Transverse colon (tissue), 4 donors: ENCODE data around the gene PAQR3. TPM values are rescaled to one million over a fixed set of nuclear protein-coding genes. Genes with fewer than 3 reads are reported as not detected.

Experiments used
- DNase-seq: peaks from one replicate; pipeline ENCODE4 v3.0.0-alpha.2; 2019
- H3K27ac ChIP-seq, 4 donors: fragments of 200-600 bp; sonication (generic); 2 replicates each; pipeline ENCODE4 v1.5.1; 2016 to 2018; ENCODE audit warnings: inconsistent platforms in 4 of 4
- H3K27me3 ChIP-seq: fragments of 200-600 bp; sonication (generic); 2 replicates; pipeline ENCODE4 v1.5.1; 2017; ENCODE audit warnings: inconsistent platforms
- H3K36me3 ChIP-seq, 4 donors: fragments of 200-600 bp; sonication (generic); 2 replicates each; pipeline ENCODE4 v1.5.1; 2017 to 2019; ENCODE audit warnings: inconsistent platforms in 4 of 4
- H3K4me1 ChIP-seq, 4 donors: fragments of 200-600 bp; sonication (generic); 2 replicates each; pipeline ENCODE4 v1.5.1; 2017 to 2020; ENCODE audit warnings: inconsistent platforms in 4 of 4
- H3K4me3 ChIP-seq, 4 donors: fragments of 200-600 bp; sonication (generic); 1 replicate in 1 of 4; 2 replicates in 3 of 4; pipeline versions ENCODE4 v1.5.1 to v1.6.1; 2017 to 2019; ENCODE audit warnings: inconsistent platforms in 4 of 4
- H3K9me3 ChIP-seq, 2 donors: fragments of 200-600 bp; sonication (generic); 2 replicates each; pipeline ENCODE4 v1.5.1; 2017 to 2019; ENCODE audit warnings: inconsistent platforms in 2 of 2
- CTCF ChIP-seq, 5 experiments: fragments of 200-600 bp in 3 of 5; fragments of 450-650 bp in 2 of 5; sonication (generic) in 3 of 5; IDR thresholded peaks; 1 replicate in 2 of 5; 2 replicates in 3 of 5; pipeline ENCODE4 v1.5.1; 2016 to 2017; ENCODE audit warnings: antibody characterized with exemption in 5 of 5, inconsistent platforms in 3 of 5, mild to moderate bottlenecking in 2 of 5, moderate library complexity in 1 of 5
- EP300 ChIP-seq: sonication (generic); formaldehyde crosslinking; IDR thresholded peaks from one replicate; pipeline ENCODE4 v1.6.1; 2017; ENCODE audit warnings: antibody characterized with exemption, low read depth
- POLR2A ChIP-seq: fragments of 450-650 bp; IDR thresholded peaks from one replicate; pipeline ENCODE4 v1.6.1; 2016; ENCODE audit warnings: antibody characterized with exemption, mild to moderate bottlenecking, moderate library complexity
- POLR2AphosphoS5 ChIP-seq, 3 donors: sonication (generic); formaldehyde crosslinking; IDR thresholded peaks; one replicate each; pipeline ENCODE4 v1.6.1; 2016; ENCODE audit warnings: antibody characterized with exemption in 3 of 3
- in situ Hi-C, 4 donors: fragments of 200-750 bp; cut with MboI; loops; one replicate each; pipeline versions ENCODE4 v1.15.0 to v1.15.1; 2017; ENCODE audit warnings: low sequenced_read_pairs in 3 of 4, low pct_ligation_motif_present in 1 of 4, low pct_unique_long_range_greater_than_20kb in 1 of 4
- intact Hi-C: fragments of 100-400 bp; cut with DNase I; formaldehyde crosslinking; loops from one replicate; pipeline ENCODE4 v1.15.1; 2023; ENCODE audit warnings: low total_unique reads
- total RNA-seq, 4 donors: library from RNA; depleted of rRNA; stranded (reverse); fragments of >200 nt; gene quantifications; one replicate each; pipeline ENCODE4 v1.1.0, GENCODE V29; 2016

The PAQR3 gene
- total RNA-seq, 4 donors from 2014 or later: 4.0 to 13.1 (median 12.7) TPM

- Histone ChIP-seq H3K9me3 (no peaks in the 10 kb centered on the region), H3K27me3 (no peaks in the 10 kb centered on the region), H3K36me3 (peaks cover 0 to 4% (median 0%) of the 10 kb centered on the region in 4 donors), H3K4me3 (no peak overlapping the region), H3K27ac (no peak overlapping the region), H3K4me1 (peaks cover 0 to 22% (median 4%) of the 10 kb centered on the region in 4 donors)
- DNase-seq: no peak
- in situ Hi-C loops: no loop called here
- intact Hi-C loops: no loop called here
- no peak for TF ChIP-seq EP300
- no peak for TF ChIP-seq CTCF (IDR thresholded peaks at IDR 0.05)
- TF ChIP-seq POLR2AphosphoS5 (IDR thresholded peaks at IDR 0.05): no peak
- no peak for TF ChIP-seq POLR2A
Observed at GRCh38 chr4:78899302-78899701, 39.9 kb downstream of the PAQR3 start.

- DNase-seq: no peak
- intact Hi-C loops: no loop called here
- Histone ChIP-seq H3K9me3 (no peaks in the 10 kb centered on the region), H3K27ac (no peak overlapping the region), H3K4me1 (no peaks in the 10 kb centered on the region), H3K4me3 (no peak overlapping the region), H3K36me3 (peaks cover 0 to 15% (median 6%) of the 10 kb centered on the region in 4 donors), H3K27me3 (no peaks in the 10 kb centered on the region)
- in situ Hi-C loops: no loop called here
- TF ChIP-seq POLR2AphosphoS5 (IDR thresholded peaks at IDR 0.05) (no peak), EP300 (no peak), POLR2A (no peak), CTCF (IDR thresholded peaks at IDR 0.05) (no peak)
Observed at GRCh38 chr4:78889955-78890354, 49.3 kb downstream of the PAQR3 start.

DNA sequence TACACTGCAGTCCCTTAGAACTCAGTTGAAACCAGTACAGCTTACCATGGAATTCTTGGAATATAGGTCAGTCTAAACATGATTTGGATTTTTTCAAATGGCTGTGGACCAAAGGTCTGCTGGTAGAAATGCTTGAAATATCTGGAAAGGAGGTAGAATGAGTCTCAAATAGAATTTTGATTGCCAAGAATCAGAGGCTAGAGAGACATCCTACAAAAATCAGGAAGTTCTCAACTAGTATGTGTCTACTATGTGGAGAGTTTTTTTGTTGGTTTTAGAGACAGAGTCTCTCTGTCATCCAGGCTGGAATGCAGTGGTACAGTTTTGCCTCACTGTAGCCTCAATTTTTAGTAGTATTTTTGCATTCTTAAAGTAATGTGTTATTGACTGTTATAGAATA lies 53.6 kb downstream of the PAQR3 start:
- intact Hi-C loops: no loop called here
- H3K27me3 ChIP-seq: no peaks in the 10 kb centered on the region
- no peaks in the 10 kb centered on the region for H3K4me1 ChIP-seq
- no peak for DNase-seq
- peaks cover 0 to 10% (median 0%) of the 10 kb centered on the region in 4 donors for H3K36me3 ChIP-seq
- H3K9me3 ChIP-seq: no peaks in the 10 kb centered on the region
- in situ Hi-C loops: no loop called here
- H3K4me3 ChIP-seq: no peak overlapping the region
- no peak for TF ChIP-seq EP300
- TF ChIP-seq CTCF (IDR thresholded peaks at IDR 0.05): no peak
- TF ChIP-seq POLR2AphosphoS5 (IDR thresholded peaks at IDR 0.05): no peak
- TF ChIP-seq POLR2A: no peak
- no peak overlapping the region for H3K27ac ChIP-seq

- Histone ChIP-seq H3K36me3 (peaks cover 0 to 8% (median 0%) of the 10 kb centered on the region in 4 donors), H3K27ac (no peak overlapping the region), H3K4me1 (no peaks in the 10 kb centered on the region), H3K27me3 (no peaks in the 10 kb centered on the region), H3K9me3 (no peaks in the 10 kb centered on the region), H3K4me3 (no peak overlapping the region)
- DNase-seq: no peak
- intact Hi-C loops: no loop called here
- TF ChIP-seq POLR2A: no peak
- no peak for TF ChIP-seq EP300
- no peak for TF ChIP-seq CTCF (IDR thresholded peaks at IDR 0.05)
- no peak for TF ChIP-seq POLR2AphosphoS5 (IDR thresholded peaks at IDR 0.05)
- in situ Hi-C loops: no loop called here
Observed at GRCh38 chr4:78880874-78881492, 58.3 kb downstream of the PAQR3 start.
